GM19372 (cell line): ENCODE results near the gene GRIN3A.
"Not testable (repeated sequence)": the region's sequence is repeated elsewhere in the genome, so short reads cannot be mapped to it uniquely, and the experiment has no call there.

Experiments used
- ATAC-seq: cut with Tn5 transposase; IDR thresholded peaks from one replicate; pipeline ENCODE4 v1.9.1; 2021; ENCODE audit warnings: mild to moderate bottlenecking, low read depth, moderate library complexity; ENCODE audit not compliant: unreplicated experiment

Gene GRIN3A

GRCh38 chr9:101738566-101739183, at the start of gene GRIN3A:
TSS of gene GRIN3A (minus strand) at chr9:101738647. CDS start at chr9:101737979, 668 bp downstream.
- no peak for ATAC-seq

- no peak for ATAC-seq
Observed at GRCh38 chr9:101787891-101788290, 49.4 kb upstream of the GRIN3A start.

GRCh38 chr9:101778332-101778731, 39.9 kb upstream of the GRIN3A start:
- no peak for ATAC-seq

- no peak for ATAC-seq
Observed at GRCh38 chr9:101764472-101764871, 26.0 kb upstream of the GRIN3A start.

- ATAC-seq: no peak
Observed at GRCh38 chr9:101758304-101758930, 20.0 kb upstream of the GRIN3A start.

GRCh38 chr9:101753716-101754115, 15.3 kb upstream of the GRIN3A start:
- ATAC-seq: no peak

- ATAC-seq: no peak
Observed at GRCh38 chr9:101751895-101752294, 13.4 kb upstream of the GRIN3A start.

GRCh38 chr9:101739311-101739710, 864 bp upstream of the GRIN3A start:
- ATAC-seq: no peak

GRCh38 chr9:101737705-101738565, 512 bp downstream of the GRIN3A start:
- ATAC-seq: no peak

GRCh38 chr9:101737165-101737704, 1.2 kb downstream of the GRIN3A start:
- no peak for ATAC-seq

- ATAC-seq: no peak
Observed at GRCh38 chr9:101736717-101737116, 1.7 kb downstream of the GRIN3A start.

GRCh38 chr9:101731429-101731828, 7.0 kb downstream of the GRIN3A start:
- ATAC-seq: no peak

- peak; percentile 87 for ATAC-seq
Observed at GRCh38 chr9:101727612-101728524, 10.6 kb downstream of the GRIN3A start.

GRCh38 chr9:101724271-101724670, 14.2 kb downstream of the GRIN3A start:
- ATAC-seq: not testable (repeated sequence)

- ATAC-seq: no peak
Observed at GRCh38 chr9:101718192-101718591, 20.3 kb downstream of the GRIN3A start.

- no peak for ATAC-seq
Observed at GRCh38 chr9:101716629-101717028, 21.8 kb downstream of the GRIN3A start.

GRCh38 chr9:101711330-101711941, 27.0 kb downstream of the GRIN3A start:
- peak; percentile 75 for ATAC-seq

GRCh38 chr9:101708855-101709254, 29.6 kb downstream of the GRIN3A start:
- no peak for ATAC-seq

- no peak for ATAC-seq
Observed at GRCh38 chr9:101707721-101708120, 30.7 kb downstream of the GRIN3A start.

GRCh38 chr9:101706997-101707396, 31.4 kb downstream of the GRIN3A start:
- ATAC-seq: no peak
